Motor neuron (in vitro differentiated cells): Measurements from ENCODE around the gene HIP1R. TPM values are rescaled to one million over a fixed set of nuclear protein-coding genes. Genes with fewer than 3 reads are reported as not detected.
A peak's percentile ranks its signal among the peaks of the same experiment; 100 is the strongest.

ENCODE experiments used
- ATAC-seq, 8 experiments: fragments of 200-7000 bp; cut with Tn5 transposase; replicated peaks in 6 of 8; 2 replicates each; pipeline ENCODE4 v1.8.0; 2021; ENCODE audit warnings: mild to moderate bottlenecking in 8 of 8, moderate library complexity in 8 of 8
- H3K27ac ChIP-seq, 2 donors: fragments of 250-450 bp; sonication (Bioruptor Pico); 2 replicates each; pipeline ENCODE4 v1.9.0; 2021; ENCODE audit warnings: antibody characterized with exemption in 2 of 2, mild to moderate bottlenecking in 2 of 2, moderate library complexity in 1 of 2
- H3K4me1 ChIP-seq, 2 donors: fragments of 250-450 bp; sonication (Bioruptor Pico); replicated peaks in 1 of 2; 2 replicates each; pipeline ENCODE4 v1.6.1; 2021; ENCODE audit warnings: antibody characterized with exemption in 2 of 2, mild to moderate bottlenecking in 2 of 2, moderate library complexity in 1 of 2
- H3K4me3 ChIP-seq, 5 donors: fragments of 250-450 bp; sonication (Bioruptor Pico); 2 replicates each; pipeline ENCODE4 v1.9.0; 2021; ENCODE audit warnings: antibody characterized with exemption in 5 of 5, mild to moderate bottlenecking in 5 of 5, moderate library complexity in 4 of 5
- WGBS, 10 experiments: fragments of 450-650 bp; shearing (Covaris generic); methylation state at CpG; one replicate each; pipeline ENCODE4 v1.0.0; 2022; 5-methylcytosine and 5-hydroxymethylcytosine counted together
- in situ Hi-C, 9 experiments: fragments of 400-800 bp; cut with MboI; loops; one replicate each; pipeline ENCODE4 v1.15.0; 2021; ENCODE audit warnings: low sequenced_read_pairs in 9 of 9, low pct_unique_long_range_greater_than_20kb in 2 of 9; ENCODE audit not compliant: unreplicated experiment in 9 of 9
- total RNA-seq, 8 experiments: library from RNA; unstranded; fragments of 300-600 nt; gene quantifications; 2 replicates each; pipeline versions ENCODE4 v1.2.3 to v1.2.4, GENCODE V29; 2022

Gene HIP1R
- total RNA-seq, 8 experiments from 2014 or later = 7.6 to 84.1 (median 46.5) TPM

GRCh38 chr12:122852336-122853275, 17.3 kb downstream of the HIP1R start:
- WGBS, 10 experiments = 37 to 95% (median 68%) methylated on average over 1 to 10 of the region's 18 CpGs; no CpG with 5 or more reads in 1 of the 10 experiments
- H3K4me1 ChIP-seq = peaks cover 4 to 5% of the 10 kb centered on the region in 2 donors
- in situ Hi-C loops = loop anchor here in 5 of 9 experiments (10.0 to 25.0 kb wide), 3 partner anchors 102 to 385 kb away; partner anchors contain the start of genes ABCB9 (in 4 of the 5), MPHOSPH9 (in 1 of the 5) and MTRFR (in 1 of the 5)
- no peak overlapping the region for H3K4me3 ChIP-seq
- ATAC-seq = peak in 6 of 8 experiments; percentile 19 to 70 (median 40)
- H3K27ac ChIP-seq = no peak overlapping the region

GRCh38 chr12:122853582-122854245, 18.5 kb downstream of the HIP1R start:
- no peak overlapping the region for H3K27ac ChIP-seq
- in situ Hi-C loops = loop anchor here in 5 of 9 experiments (10.0 to 25.0 kb wide), 3 partner anchors 101 to 384 kb away; partner anchors contain the start of genes ABCB9 (in 4 of the 5), MPHOSPH9 (in 1 of the 5) and MTRFR (in 1 of the 5)
- H3K4me1 ChIP-seq = peaks cover 4 to 5% of the 10 kb centered on the region in 2 donors
- no peak for ATAC-seq
- WGBS, 10 experiments = 80 to 100% (median 85%) methylated on average over 1 to 7 of the region's 17 CpGs; no CpG with 5 or more reads in 3 of the 10 experiments
- no peak overlapping the region for H3K4me3 ChIP-seq

DNA sequence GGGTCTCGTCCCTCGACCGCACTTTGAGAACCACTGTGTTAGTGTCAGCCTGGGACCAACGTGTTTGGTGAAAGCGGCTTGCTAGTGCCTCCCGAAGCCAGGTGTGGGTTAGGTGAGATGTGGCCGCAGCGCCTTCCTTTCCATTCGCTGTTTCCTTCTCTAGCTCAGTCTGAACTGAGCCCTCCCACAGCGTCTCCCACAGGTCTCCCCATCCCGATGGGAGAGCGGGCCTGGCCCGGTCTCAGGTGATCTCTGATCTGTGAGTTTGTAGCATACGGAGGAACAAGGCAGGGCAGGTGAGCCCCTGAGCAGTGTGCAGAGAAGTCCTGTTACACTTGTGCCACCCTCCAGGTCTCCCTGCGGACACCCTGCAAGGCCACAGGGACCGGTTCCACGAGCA, 19.3 kb downstream of the HIP1R start:
- Histone ChIP-seq H3K27ac (no peak overlapping the region), H3K4me3 (no peak overlapping the region), H3K4me1 (peaks cover 4 to 5% of the 10 kb centered on the region in 2 donors)
- WGBS, 10 experiments = 50 to 100% (median 93%) methylated on average over 2 to 7 of the region's 17 CpGs; no CpG with 5 or more reads in 6 of the 10 experiments
- ATAC-seq = no peak
- in situ Hi-C loops = loop anchor here in 5 of 9 experiments (10.0 to 25.0 kb wide), 3 partner anchors 100 to 383 kb away; partner anchors contain the start of genes ABCB9 (in 4 of the 5), MPHOSPH9 (in 1 of the 5) and MTRFR (in 1 of the 5)

DNA sequence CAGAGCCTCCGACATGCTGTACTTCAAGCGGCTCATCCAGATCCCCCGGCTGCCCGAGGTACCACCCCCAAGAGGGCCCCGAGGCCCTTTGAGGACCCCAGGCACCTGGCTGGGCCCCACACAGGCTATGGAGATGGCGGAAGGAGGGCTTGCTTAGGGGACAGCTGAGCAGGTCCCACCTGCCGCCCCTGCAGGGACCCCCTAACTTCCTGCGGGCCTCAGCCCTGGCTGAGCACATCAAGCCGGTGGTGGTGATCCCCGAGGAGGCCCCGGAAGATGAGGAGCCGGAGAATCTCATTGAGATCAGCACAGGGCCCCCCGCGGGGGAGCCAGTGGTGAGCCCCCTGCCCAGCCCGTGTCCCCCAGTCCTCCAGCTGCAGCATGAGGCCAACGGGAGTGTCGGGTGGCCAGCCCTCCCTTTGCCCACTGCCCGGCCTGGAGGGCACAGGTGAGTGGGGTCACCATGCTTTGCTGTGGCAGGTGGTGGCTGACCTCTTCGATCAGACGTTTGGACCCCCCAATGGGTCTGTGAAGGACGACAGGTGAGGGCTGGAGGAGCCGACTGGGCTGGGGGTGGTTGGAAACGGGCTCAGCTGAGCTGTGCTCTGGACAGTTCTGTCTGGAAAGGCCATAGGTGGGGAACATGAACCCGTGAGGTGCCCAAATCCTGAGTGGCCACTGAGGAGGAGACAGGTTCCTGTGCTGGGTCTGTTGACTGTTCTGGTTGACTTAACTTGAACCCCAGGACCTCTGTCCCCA, 20.0 kb downstream of the HIP1R start:
- no peak for ATAC-seq
- in situ Hi-C loops = loop anchor here in 5 of 9 experiments (10.0 to 25.0 kb wide), 3 partner anchors 100 to 382 kb away; partner anchors contain the start of genes ABCB9 (in 4 of the 5), MPHOSPH9 (in 1 of the 5) and MTRFR (in 1 of the 5)
- 40 to 100% (median 96%) methylated on average over 1 to 3 of the region's 24 CpGs; no CpG with 5 or more reads in 6 of the 10 experiments for WGBS, 10 experiments
- no peak overlapping the region for H3K27ac ChIP-seq
- H3K4me3 ChIP-seq = no peak overlapping the region
- peaks cover 4 to 5% of the 10 kb centered on the region in 2 donors for H3K4me1 ChIP-seq

- ATAC-seq = no peak
- Histone ChIP-seq H3K27ac (no peak overlapping the region), H3K4me3 (no peak overlapping the region), H3K4me1 (peaks cover 4 to 5% of the 10 kb centered on the region in 2 donors)
- 75 to 100% (median 95%) methylated on average over 2 to 11 of the region's 40 CpGs; no CpG with 5 or more reads in 5 of the 10 experiments for WGBS, 10 experiments
- in situ Hi-C loops = loop anchor here in 5 of 9 experiments (10.0 to 25.0 kb wide), 3 partner anchors 99 to 381 kb away; partner anchors contain the start of genes ABCB9 (in 4 of the 5), MPHOSPH9 (in 1 of the 5) and MTRFR (in 1 of the 5)
Measured at GRCh38 chr12:122855928-122856831, 20.9 kb downstream of the HIP1R start.

GRCh38 chr12:122856999-122857671, 21.9 kb downstream of the HIP1R start:
- in situ Hi-C loops = loop anchor here in 5 of 9 experiments (10.0 to 25.0 kb wide), 3 partner anchors 98 to 380 kb away; partner anchors contain the start of genes ABCB9 (in 4 of the 5), MPHOSPH9 (in 1 of the 5) and MTRFR (in 1 of the 5)
- Histone ChIP-seq H3K4me3 (no peak overlapping the region), H3K4me1 (peaks cover 4 to 5% of the 10 kb centered on the region in 2 donors), H3K27ac (no peak overlapping the region)
- peak in 2 of 8 experiments; percentile 12 to 21 for ATAC-seq
- WGBS, 10 experiments = 0 to 100% (median 81%) methylated on average over 1 to 5 of the region's 24 CpGs; no CpG with 5 or more reads in 4 of the 10 experiments

DNA sequence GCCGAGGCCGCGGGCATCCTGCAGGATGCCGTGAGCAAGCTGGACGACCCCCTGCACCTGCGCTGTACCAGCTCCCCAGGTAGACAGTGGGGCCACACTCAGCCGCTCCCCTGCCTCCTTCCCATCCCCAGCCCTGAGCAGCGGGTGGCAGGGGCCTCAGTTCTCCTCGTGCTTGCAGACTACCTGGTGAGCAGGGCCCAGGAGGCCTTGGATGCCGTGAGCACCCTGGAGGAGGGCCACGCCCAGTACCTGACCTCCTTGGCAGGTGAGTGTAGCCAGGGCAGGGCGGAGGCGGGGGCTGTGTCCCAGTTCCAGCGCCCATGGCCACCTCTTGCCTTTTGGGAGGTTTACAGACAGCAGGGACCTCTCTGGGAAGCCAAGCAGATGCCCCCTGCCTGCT, 22.9 kb downstream of the HIP1R start:
- Histone ChIP-seq H3K4me1 (peaks cover 6 to 7% of the 10 kb centered on the region in 2 donors), H3K27ac (no peak overlapping the region), H3K4me3 (no peak overlapping the region)
- no peak for ATAC-seq
- in situ Hi-C loops = loop anchor here in 5 of 9 experiments (10.0 to 25.0 kb wide), 3 partner anchors 97 to 379 kb away; partner anchors contain the start of genes ABCB9 (in 4 of the 5), MPHOSPH9 (in 1 of the 5) and MTRFR (in 1 of the 5)
- 80 to 100% (median 100%) methylated on average over 1 to 6 of the region's 14 CpGs; no CpG with 5 or more reads in 5 of the 10 experiments for WGBS, 10 experiments

DNA sequence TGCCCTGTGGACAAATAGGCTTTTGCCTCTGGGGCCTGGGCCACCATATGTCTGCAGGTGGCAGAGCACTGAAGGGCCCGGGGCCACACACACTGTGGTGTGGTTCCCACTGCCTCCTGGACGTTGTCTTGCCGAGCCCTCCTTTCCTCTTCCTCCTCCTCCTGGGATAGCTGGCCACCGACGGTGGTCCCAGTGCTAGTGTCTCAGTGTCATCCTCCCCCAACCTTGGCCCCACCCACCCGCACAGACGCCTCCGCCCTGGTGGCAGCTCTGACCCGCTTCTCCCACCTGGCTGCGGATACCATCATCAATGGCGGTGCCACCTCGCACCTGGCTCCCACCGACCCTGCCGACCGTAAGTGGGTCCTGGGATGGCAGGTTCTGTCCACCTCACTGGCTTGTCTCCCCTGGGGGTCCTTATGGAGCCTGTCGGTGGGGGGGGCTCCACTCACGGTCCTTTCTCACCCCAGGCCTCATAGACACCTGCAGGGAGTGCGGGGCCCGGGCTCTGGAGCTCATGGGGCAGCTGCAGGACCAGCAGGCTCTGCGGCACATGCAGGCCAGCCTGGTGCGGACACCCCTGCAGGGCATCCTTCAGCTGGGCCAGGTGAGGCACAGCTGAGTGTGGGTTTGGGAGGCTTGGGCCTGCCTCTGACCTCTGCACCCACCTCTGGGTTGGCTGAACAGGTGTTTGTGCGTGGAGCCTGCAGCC, 23.5 kb downstream of the HIP1R start:
- in situ Hi-C loops = loop anchor here in 5 of 9 experiments (10.0 to 25.0 kb wide), 3 partner anchors 96 to 379 kb away; partner anchors contain the start of genes ABCB9 (in 4 of the 5), MPHOSPH9 (in 1 of the 5) and MTRFR (in 1 of the 5)
- 80 to 100% methylated on average over 1 to 3 of the region's 22 CpGs; no CpG with 5 or more reads in 8 of the 10 experiments for WGBS, 10 experiments
- H3K4me1 ChIP-seq = peaks cover 6 to 12% of the 10 kb centered on the region in 2 donors
- no peak overlapping the region for H3K4me3 ChIP-seq
- no peak overlapping the region for H3K27ac ChIP-seq
- ATAC-seq = no peak

GRCh38 chr12:122859303-122860039, 24.2 kb downstream of the HIP1R start:
- WGBS, 10 experiments = 75 to 100% (median 90%) methylated on average over 1 to 6 of the region's 26 CpGs; no CpG with 5 or more reads in 7 of the 10 experiments
- in situ Hi-C loops = loop anchor here in 5 of 9 experiments (10.0 to 25.0 kb wide), 3 partner anchors 95 to 378 kb away; partner anchors contain the start of genes ABCB9 (in 4 of the 5), MPHOSPH9 (in 1 of the 5) and MTRFR (in 1 of the 5)
- no peak overlapping the region for H3K4me3 ChIP-seq
- peaks cover 6 to 12% of the 10 kb centered on the region in 2 donors for H3K4me1 ChIP-seq
- H3K27ac ChIP-seq = no peak overlapping the region
- peak in 4 of 8 experiments; percentile 0 to 5 (median 4) for ATAC-seq
